Activated T-helper 2 cell treated with anti-CD3 and anti-CD28 coated beads, Interferon-gamma antibody, Interleukin-2, Interleukin-4, amounts not matched to agents 10 μg/mL and 5 μg/mL and 100 μg/mL, durations not matched to agents 14 hours and 24 hours and 36 hours (primary cell): ENCODE measurements around the gene ZNF763. TPM values are rescaled to one million over a fixed set of nuclear protein-coding genes. Genes with fewer than 3 reads are reported as not detected.
"Not testable (repeated sequence)": the region's sequence is repeated elsewhere in the genome, so short reads cannot be mapped to it uniquely, and the experiment has no call there.

Source experiments
- DNase-seq: peaks from one replicate; pipeline ENCODE4 v3.0.0; 2021; ENCODE audit warnings: low spot score
- H3K27ac Mint-ChIP-seq: one replicate; pipeline ENCODE4 v1.8.0; 2021; ENCODE audit warnings: mixed read lengths
- H3K27me3 Mint-ChIP-seq: one replicate; pipeline ENCODE4 v1.8.0; 2021; ENCODE audit warnings: low read depth, mixed read lengths
- H3K36me3 Mint-ChIP-seq: one replicate; pipeline ENCODE4 v1.8.0; 2021; ENCODE audit warnings: low read depth, mixed read lengths
- H3K4me1 Mint-ChIP-seq: one replicate; pipeline ENCODE4 v1.8.0; 2021; ENCODE audit warnings: low read depth, mixed read lengths
- H3K4me3 Mint-ChIP-seq: one replicate; pipeline ENCODE4 v1.8.0; 2021; ENCODE audit warnings: low read depth, mild to moderate bottlenecking, moderate library complexity, mixed read lengths
- H3K9me3 Mint-ChIP-seq: one replicate; pipeline ENCODE4 v1.8.0; 2021; ENCODE audit warnings: mixed read lengths
- intact Hi-C: fragments of 100-400 bp; cut with micrococcal nuclease; formaldehyde crosslinking; loops from one replicate; pipeline ENCODE4 v1.15.1; 2023
- total RNA-seq: library from RNA; stranded (reverse); gene quantifications from 2 replicates; pipeline ENCODE4 v1.2.3, GENCODE V29; 2022

Gene ZNF763
- total RNA-seq: 0.43 and 0.74 TPM in 2 replicates

DNA sequence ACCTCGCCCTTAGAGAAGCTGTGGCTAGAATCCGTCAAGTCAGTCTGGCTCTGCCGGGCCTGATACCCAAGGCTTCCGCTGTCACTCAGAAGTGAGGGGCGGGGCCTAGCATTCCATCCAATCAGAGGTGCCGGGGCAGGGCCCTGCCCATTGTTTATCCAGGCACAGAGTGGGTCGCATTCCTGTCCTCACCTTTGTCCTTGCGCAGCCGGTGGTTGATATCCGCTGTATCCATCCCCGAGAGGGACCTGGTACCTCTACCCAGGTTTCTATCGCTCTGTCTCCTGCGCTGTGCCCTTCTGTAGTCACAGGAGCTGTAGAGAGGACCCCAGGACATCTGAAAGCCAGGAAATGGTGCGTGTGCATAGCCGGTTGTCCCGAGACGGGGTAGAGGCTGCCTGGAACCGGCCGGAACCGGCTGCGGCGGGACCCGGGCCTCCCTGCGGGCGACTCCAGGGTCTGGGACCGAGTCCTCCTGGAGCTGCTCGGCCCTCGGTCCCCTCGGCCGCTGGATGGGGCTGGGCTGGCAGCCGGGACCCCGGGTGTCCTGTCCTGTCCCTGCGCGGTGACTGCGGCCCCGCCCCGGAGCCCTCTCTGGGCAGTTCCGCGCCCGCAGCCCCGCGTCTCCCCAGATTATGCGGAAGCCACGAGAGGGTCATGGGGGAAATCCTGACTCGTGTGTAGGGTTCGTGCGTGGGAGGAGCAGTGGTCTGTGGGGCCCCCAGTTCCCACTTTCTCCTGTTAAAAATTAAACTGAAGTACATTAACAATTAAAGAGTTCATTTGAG, at the start of gene ZNF763:
TSS of gene ZNF763 (plus strand) at position 183 of the 788 bp plus-strand sequence. CDS start at position 352, 169 bp downstream.
- H3K27ac Mint-ChIP-seq: peak within 1 kb of the TSS; percentile 82
- DNase-seq: peak; percentile 80
- H3K4me1 Mint-ChIP-seq: peaks cover 17% of the 10 kb centered on the region
- H3K36me3 Mint-ChIP-seq: peaks cover 4% of the 10 kb centered on the region
- peaks cover 13% of the 10 kb centered on the region for H3K9me3 Mint-ChIP-seq
- intact Hi-C loops: loop anchor here (1.0 to 10.0 kb wide), 3 partner anchors 22 to 90 kb away; partner anchors contain the start of genes ZNF700 and ZNF878
- peak within 1 kb of the TSS; percentile 83 for H3K4me3 Mint-ChIP-seq
- H3K27me3 Mint-ChIP-seq: no peaks in the 10 kb centered on the region

DNA sequence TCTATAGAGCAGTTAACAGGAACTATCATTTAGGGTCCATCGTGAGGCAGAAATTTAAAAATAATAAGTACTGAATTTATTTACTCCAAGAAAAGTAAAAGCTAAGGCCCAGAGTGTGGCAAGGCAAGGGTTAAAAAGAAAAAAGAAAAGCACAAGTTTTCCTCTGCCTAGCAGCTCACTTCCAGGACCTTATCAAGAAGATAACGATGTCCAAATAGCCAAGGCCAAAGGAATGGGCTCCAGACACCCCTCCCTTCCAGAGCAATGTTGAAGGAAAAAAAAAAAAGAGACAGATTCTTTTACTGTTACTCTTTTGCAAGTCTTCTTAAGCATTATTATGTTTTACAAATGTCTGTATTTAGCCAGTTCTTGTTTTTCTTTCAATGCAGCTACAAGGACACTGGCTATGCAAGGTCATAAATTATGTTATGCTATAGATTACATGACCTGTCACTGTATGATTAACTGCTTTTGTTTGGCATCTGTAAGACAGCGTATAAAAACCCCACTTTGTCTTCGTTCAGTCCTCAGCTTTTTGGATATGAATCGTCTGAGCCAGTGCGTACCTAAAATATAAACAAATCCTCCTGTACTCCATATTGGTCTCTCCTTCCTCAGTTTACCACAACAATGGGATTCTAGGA, 42.9 kb upstream of the ZNF763 start:
- Mint-ChIP-seq H3K9me3 (peaks cover 23% of the 10 kb centered on the region), H3K27ac (no peak overlapping the region), H3K36me3 (peaks cover 15% of the 10 kb centered on the region), H3K27me3 (peaks cover 2% of the 10 kb centered on the region), H3K4me3 (no peak overlapping the region), H3K4me1 (peaks cover 23% of the 10 kb centered on the region)
- intact Hi-C loops: loop anchor here (5.0 kb wide), 1 partner anchor 240 kb away; the partner anchor contains the start of gene ZNF136
- DNase-seq: no peak

GRCh38 chr19:11924886-11925650, 39.8 kb upstream of the ZNF763 start, which contains the start of gene ZNF700:
Gene ZNF700 (plus strand): TSS chr19:11925107. CDS start chr19:11925211, 104 bp downstream.
- H3K27ac Mint-ChIP-seq: peak within 1 kb of the TSS; percentile 98
- H3K9me3 Mint-ChIP-seq: peaks cover 28% of the 10 kb centered on the region
- peak; percentile 91 for DNase-seq
- peak within 1 kb of the TSS; percentile 95 for H3K4me3 Mint-ChIP-seq
- peaks cover 43% of the 10 kb centered on the region for H3K36me3 Mint-ChIP-seq
- peaks cover 2% of the 10 kb centered on the region for H3K27me3 Mint-ChIP-seq
- intact Hi-C loops: loop anchor here (1.0 to 5.0 kb wide), 5 partner anchors 40 to 237 kb away; partner anchors contain the start of genes ZNF136 and ZNF763
- H3K4me1 Mint-ChIP-seq: peaks cover 23% of the 10 kb centered on the region

GRCh38 chr19:11925651-11926187, 39.1 kb upstream of the ZNF763 start:
- not testable (repeated sequence) for DNase-seq, H3K27me3 Mint-ChIP-seq
- peaks cover 23% of the 10 kb centered on the region for H3K4me1 Mint-ChIP-seq
- intact Hi-C loops: loop anchor here (1.0 to 2.0 kb wide), 3 partner anchors 39 to 63 kb away; partner anchors contain the start of gene ZNF763
- peak overlapping the region; percentile 95 for H3K4me3 Mint-ChIP-seq
- peak overlapping the region; percentile 83 for H3K27ac Mint-ChIP-seq
- peaks cover 49% of the 10 kb centered on the region for H3K36me3 Mint-ChIP-seq
- peaks cover 33% of the 10 kb centered on the region for H3K9me3 Mint-ChIP-seq

GRCh38 chr19:11927227-11927626, 37.6 kb upstream of the ZNF763 start:
- intact Hi-C loops: no loop called here
- DNase-seq: no peak

GRCh38 chr19:11931051-11931450, 33.8 kb upstream of the ZNF763 start:
- Mint-ChIP-seq H3K27ac (no peak overlapping the region), H3K9me3 (peaks cover 67% of the 10 kb centered on the region), H3K4me3 (no peak overlapping the region), H3K4me1 (peaks cover 11% of the 10 kb centered on the region), H3K27me3 (no peaks in the 10 kb centered on the region), H3K36me3 (peaks cover 88% of the 10 kb centered on the region)
- no peak for DNase-seq
- intact Hi-C loops: no loop called here

More at GRCh38 chr19:11927227-11927626, 37.6 kb upstream of the ZNF763 start:
- H3K4me1 Mint-ChIP-seq: peaks cover 26% of the 10 kb centered on the region
- H3K9me3 Mint-ChIP-seq: peaks cover 48% of the 10 kb centered on the region
- H3K36me3 Mint-ChIP-seq: peaks cover 63% of the 10 kb centered on the region
- H3K27ac Mint-ChIP-seq: no peak overlapping the region
- H3K4me3 Mint-ChIP-seq: no peak overlapping the region
- H3K27me3 Mint-ChIP-seq: peaks cover 2% of the 10 kb centered on the region

GRCh38 chr19:11931513-11931912, 33.3 kb upstream of the ZNF763 start:
- Mint-ChIP-seq H3K9me3 (peaks cover 70% of the 10 kb centered on the region), H3K4me3 (no peak overlapping the region), H3K4me1 (peaks cover 6% of the 10 kb centered on the region), H3K36me3 (peaks cover 88% of the 10 kb centered on the region), H3K27ac (no peak overlapping the region), H3K27me3 (no peaks in the 10 kb centered on the region)
- intact Hi-C loops: no loop called here
- no peak for DNase-seq

GRCh38 chr19:11935829-11936228, 29.0 kb upstream of the ZNF763 start:
- DNase-seq, H3K4me3 Mint-ChIP-seq, H3K27me3 Mint-ChIP-seq, intact Hi-C loops, H3K27ac Mint-ChIP-seq, H3K4me1 Mint-ChIP-seq: not testable (repeated sequence)
- Mint-ChIP-seq H3K9me3 (peaks cover 74% of the 10 kb centered on the region), H3K36me3 (peaks cover 88% of the 10 kb centered on the region)

GRCh38 chr19:11938383-11938782, 26.5 kb upstream of the ZNF763 start:
- H3K4me1 Mint-ChIP-seq, H3K4me3 Mint-ChIP-seq, H3K27ac Mint-ChIP-seq, intact Hi-C loops, DNase-seq, H3K27me3 Mint-ChIP-seq: not testable (repeated sequence)
- H3K9me3 Mint-ChIP-seq: peaks cover 70% of the 10 kb centered on the region
- H3K36me3 Mint-ChIP-seq: peaks cover 90% of the 10 kb centered on the region

GRCh38 chr19:11941361-11941887, 23.4 kb upstream of the ZNF763 start:
- Mint-ChIP-seq H3K9me3 (peaks cover 81% of the 10 kb centered on the region), H3K36me3 (peaks cover 94% of the 10 kb centered on the region)
- H3K27ac Mint-ChIP-seq, H3K4me1 Mint-ChIP-seq, H3K27me3 Mint-ChIP-seq, intact Hi-C loops, H3K4me3 Mint-ChIP-seq, DNase-seq: not testable (repeated sequence)

- Mint-ChIP-seq H3K9me3 (peaks cover 83% of the 10 kb centered on the region), H3K4me3 (no peak overlapping the region), H3K27ac (no peak overlapping the region)
These were observed 22.6 kb upstream of the ZNF763 start for GRCh38 chr19:11942008-11942842.

More at GRCh38 chr19:11942008-11942842, 22.6 kb upstream of the ZNF763 start:
- Mint-ChIP-seq H3K36me3 (peaks cover 94% of the 10 kb centered on the region), H3K27me3 (no peaks in the 10 kb centered on the region), H3K4me1 (no peaks in the 10 kb centered on the region)
- DNase-seq: no peak
- intact Hi-C loops: no loop called here
